GM21529 (cell line): ENCODE data around the gene MAGEA8.
"Not testable (repeated sequence)": the region's sequence is repeated elsewhere in the genome, so short reads cannot be mapped to it uniquely, and the experiment has no call there.

Experiments
- ATAC-seq: cut with Tn5 transposase; IDR thresholded peaks from one replicate; pipeline ENCODE4 v1.9.1; 2021; ENCODE audit not compliant: unreplicated experiment

MAGEA8 gene, protein sequence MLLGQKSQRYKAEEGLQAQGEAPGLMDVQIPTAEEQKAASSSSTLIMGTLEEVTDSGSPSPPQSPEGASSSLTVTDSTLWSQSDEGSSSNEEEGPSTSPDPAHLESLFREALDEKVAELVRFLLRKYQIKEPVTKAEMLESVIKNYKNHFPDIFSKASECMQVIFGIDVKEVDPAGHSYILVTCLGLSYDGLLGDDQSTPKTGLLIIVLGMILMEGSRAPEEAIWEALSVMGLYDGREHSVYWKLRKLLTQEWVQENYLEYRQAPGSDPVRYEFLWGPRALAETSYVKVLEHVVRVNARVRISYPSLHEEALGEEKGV

GRCh38 chrX:149881081-149881711 lies at the start of gene MAGEA8:
TSS of gene MAGEA8 (plus strand) at chrX:149881183. CDS start at chrX:149884273, 3,090 bp downstream.
- no peak for ATAC-seq

- ATAC-seq: no peak
These were observed 49.5 kb upstream of the MAGEA8 start for GRCh38 chrX:149831473-149831872.

GRCh38 chrX:149836728-149837127 lies 44.3 kb upstream of the MAGEA8 start:
- not testable (repeated sequence) for ATAC-seq

GRCh38 chrX:149837167-149837566 lies 43.8 kb upstream of the MAGEA8 start:
- no peak for ATAC-seq

- ATAC-seq: peak; percentile 59
These were observed 43.3 kb upstream of the MAGEA8 start for GRCh38 chrX:149837639-149838038.

DNA sequence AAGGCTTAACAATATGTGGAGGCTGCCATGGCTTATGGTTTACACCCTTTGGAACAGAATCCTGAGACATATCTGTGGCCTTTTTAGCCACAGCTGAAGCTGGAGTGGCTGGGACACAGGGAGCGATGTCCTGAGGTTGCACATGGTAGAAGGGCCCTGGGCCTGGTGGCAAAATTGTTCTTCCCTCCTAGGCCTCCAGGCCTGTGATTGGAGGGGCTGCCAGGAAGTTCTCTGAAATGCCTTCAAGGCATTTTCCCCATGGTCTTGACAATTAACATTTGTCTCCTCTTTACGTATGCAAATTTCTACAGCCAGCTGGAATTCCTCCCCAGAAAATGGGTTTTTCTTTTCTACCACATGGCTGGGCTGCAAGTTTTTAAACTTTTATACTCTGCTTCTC lies 39.1 kb upstream of the MAGEA8 start:
- no peak for ATAC-seq

DNA sequence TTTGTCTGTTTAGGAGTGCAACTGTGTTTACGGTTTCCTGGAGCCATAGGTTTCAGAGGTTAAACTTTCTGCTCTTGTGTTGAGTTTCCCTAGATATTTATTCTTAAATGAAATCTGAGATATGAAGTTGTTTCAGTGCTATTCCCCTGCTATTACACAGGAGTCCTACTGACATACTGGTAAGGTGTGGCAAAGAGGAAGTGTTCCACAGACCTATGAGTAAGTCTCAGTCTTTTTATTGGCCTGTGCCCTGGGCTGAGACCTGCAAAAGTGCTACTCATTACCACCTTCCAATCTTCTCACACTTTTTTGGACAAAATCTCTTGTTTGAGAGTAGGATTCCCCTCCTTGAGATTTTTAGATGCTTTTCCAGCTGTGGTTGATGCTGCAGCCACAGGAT lies 35.6 kb upstream of the MAGEA8 start:
- no peak for ATAC-seq

- no peak for ATAC-seq
These were observed 34.2 kb upstream of the MAGEA8 start for GRCh38 chrX:149846789-149847188.

DNA sequence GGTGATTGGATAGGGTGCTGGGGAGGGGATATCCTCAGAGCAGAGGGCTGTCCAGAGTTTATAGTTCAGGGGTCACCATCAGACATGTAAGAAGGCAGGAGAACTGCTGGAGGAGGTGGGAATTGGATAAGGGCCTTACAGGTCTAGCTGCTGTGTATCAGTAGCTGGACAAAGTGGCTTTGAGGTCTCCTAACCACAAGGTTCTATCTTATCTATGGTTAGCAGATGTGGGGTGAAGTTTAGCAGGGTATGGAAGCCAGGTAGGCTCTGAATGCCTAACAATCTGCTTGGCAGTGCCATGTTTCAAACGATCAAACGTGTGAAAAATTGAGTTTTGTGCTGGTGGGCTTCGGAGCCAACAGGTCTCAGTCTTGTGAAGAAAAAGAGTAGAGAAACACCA lies 32.1 kb upstream of the MAGEA8 start:
- ATAC-seq: no peak

DNA sequence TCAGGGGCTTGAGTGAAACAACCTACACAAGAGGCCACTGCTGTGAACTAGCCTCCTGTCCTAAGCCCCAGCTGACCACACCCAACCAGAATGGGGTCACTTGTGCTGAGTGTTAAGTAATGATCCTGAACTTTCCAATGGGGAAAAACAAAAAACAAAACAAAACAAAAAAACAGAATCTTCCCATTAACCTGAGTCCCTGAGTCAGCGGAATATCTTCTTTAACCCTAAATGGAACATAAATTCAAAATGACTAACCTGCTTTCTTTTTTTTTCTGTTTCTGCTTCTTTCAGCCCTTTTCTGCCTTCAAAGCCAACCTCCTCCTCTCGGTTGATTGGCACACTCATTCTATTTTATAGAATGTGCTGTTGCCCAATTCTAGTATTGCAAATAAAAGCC lies 31.2 kb upstream of the MAGEA8 start:
- no peak for ATAC-seq

DNA sequence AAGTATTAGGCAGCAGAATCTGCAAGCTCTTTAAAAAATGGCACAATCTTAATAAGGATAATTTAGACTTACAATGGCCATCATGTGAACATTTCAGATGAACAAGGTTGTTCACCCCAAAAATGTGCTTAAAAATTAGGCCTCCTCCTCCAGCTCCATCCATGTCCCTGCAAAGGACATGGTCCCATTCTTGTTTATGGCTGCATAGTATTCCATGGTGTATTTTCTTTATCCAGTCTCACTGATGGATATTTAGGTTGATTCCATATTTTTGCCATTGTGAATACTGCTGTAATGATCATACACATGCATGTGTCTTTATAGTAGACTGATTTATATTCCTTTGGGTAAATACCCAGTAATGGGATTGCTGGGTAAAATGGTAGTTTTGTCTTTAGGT lies 29.1 kb upstream of the MAGEA8 start:
- ATAC-seq: no peak

DNA sequence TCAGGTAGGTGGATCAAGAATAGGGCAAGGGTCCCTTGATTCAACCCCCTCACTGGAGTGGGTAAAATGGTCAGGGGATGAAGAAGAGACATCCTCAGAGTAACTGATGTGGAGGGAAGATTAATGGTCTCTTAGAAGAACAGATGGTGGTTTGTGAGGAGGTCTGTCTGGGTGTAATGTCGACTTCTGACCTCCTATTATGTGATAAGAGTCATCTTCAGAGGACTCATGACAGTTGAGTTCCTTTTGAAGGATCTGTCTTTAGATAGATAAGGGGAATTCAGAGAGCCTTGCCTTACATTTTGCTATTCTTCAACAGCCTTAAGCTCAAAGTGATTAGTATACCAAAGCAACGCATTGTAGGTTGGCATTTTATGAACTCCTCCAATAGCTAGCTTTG lies 27.1 kb upstream of the MAGEA8 start:
- ATAC-seq: no peak

GRCh38 chrX:149858592-149858991 lies 22.4 kb upstream of the MAGEA8 start:
- no peak for ATAC-seq

DNA sequence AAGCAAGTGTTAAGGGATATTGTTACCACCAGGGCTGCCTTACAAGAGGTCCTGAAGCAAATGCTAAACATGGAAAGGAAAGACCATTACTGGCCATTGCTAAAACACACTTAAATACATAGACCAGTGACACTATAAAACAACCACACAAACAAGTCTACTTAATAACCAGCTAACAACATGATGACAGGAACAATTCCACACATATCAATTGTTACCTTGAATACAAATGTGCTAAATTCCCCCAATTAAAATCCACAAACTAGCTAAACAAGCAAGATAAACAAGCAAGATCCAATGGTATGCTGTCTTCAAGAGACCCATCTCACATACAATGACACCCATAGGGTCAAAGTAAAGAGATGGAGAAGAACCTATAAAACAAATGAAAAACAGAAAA lies 20.5 kb upstream of the MAGEA8 start:
- no peak for ATAC-seq

DNA sequence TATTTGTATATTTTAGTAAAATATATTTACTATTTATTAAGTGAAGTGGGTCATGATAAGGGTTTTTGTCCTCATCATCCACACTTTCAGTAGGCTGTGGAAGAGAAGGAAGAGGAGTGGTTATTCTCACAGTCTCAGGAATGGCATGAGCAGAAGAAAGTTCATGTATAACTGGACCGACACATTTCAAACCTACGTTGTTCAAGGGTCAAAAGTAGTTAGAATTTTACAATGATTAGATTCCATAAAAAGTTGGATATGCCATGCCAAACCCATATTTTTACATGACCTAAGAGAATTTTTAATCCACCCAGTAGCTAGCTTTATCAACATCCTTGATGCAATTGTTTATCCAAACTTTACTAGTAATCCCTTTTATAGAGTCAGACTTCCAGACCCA lies 15.6 kb upstream of the MAGEA8 start:
- no peak for ATAC-seq

- ATAC-seq: no peak
These were observed 13.5 kb upstream of the MAGEA8 start for GRCh38 chrX:149867488-149867887.

GRCh38 chrX:149870840-149871239 lies 10.1 kb upstream of the MAGEA8 start:
- no peak for ATAC-seq

- no peak for ATAC-seq
These were observed 9.6 kb upstream of the MAGEA8 start for GRCh38 chrX:149871433-149871832.

DNA sequence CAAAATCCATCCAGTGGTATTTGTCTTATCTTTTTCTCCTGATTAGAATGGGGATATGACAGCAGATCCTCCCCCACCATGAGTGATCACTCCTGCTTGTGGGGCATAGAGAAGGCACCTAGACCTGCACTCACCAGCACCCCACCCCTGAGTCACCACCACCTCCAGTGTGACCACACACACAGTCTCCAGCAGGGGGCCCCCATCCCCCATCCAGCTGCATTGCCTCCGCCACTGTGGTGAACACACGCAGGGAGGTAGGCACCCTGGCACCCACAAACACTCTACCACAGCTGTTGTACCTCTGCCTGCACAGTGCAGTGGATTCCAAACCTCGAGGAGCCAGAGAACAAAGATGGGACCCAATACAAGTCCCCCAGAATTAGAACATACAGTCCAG lies 9.0 kb upstream of the MAGEA8 start:
- ATAC-seq: peak; percentile 95

DNA sequence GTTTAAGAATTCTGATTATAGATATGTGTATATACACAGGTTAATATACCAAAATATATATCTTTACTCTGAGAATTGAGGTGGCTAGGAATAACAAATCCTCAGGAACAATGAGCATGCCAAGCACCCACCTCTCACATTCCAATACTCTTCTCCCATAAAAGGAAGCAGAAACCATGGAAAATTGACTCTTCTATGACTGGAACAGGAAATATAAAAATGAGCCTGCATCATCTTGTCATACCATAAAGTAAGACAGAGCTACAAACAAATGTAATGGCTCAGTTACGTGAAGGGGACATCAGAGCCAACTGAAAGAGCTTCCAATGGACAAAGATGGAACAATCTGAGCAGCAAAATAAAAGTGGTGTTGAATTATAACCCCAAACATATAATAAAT lies 3.8 kb upstream of the MAGEA8 start:
- no peak for ATAC-seq

GRCh38 chrX:149877636-149878035 lies 3.3 kb upstream of the MAGEA8 start:
- no peak for ATAC-seq

DNA sequence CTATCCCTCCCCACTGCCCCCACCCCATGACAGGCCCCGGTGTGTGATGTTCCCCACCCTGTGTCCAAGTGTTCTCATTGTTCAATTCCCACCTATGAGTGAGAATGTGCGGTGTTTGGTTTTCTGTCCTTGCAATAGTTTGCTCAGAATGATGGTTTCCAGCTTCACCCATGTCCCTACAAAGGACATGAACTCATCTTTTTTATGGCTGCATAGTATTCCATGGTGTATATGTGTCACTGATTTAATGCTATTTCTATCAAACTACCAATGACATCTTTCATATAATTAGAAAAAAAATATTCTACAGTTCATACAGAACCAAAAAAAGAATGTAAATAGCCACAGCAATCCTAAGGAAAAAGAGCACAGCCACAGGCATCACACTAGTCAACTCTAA lies 9.8 kb downstream of the MAGEA8 start:
- ATAC-seq: not testable (repeated sequence)

DNA sequence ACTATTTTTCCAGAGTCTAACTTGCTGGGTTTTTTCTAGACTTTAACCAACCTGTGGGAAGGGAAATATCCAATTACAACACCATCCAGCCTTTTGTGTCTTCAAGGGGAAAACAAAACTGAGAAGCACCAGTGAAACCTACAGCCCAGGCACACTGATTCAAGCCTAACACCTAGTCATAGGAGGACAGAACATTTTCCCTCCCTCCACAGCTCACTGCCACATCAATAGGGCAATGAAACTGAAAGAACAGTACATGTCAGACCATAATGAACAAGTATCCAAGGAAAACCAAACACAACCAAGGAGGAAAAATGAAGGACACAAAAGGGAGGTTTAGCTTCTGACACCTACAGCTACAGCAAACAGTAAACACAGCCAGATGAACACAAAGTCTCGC lies 17.6 kb downstream of the MAGEA8 start:
- no peak for ATAC-seq
